ENCODE data around the gene JMJD4. TPM values are rescaled to one million over a fixed set of nuclear protein-coding genes. Genes with fewer than 3 reads are reported as not detected.
A peak's percentile ranks its signal among the peaks of the same experiment; 100 is the strongest.

The JMJD4 gene
- total and polyA plus RNA-seq, 9 of the 15 experiments (the other 6 are each of a cell fraction or from before 2014, with no cell fraction given) = 1.4 to 42.6 (median 29.2) TPM

DNA sequence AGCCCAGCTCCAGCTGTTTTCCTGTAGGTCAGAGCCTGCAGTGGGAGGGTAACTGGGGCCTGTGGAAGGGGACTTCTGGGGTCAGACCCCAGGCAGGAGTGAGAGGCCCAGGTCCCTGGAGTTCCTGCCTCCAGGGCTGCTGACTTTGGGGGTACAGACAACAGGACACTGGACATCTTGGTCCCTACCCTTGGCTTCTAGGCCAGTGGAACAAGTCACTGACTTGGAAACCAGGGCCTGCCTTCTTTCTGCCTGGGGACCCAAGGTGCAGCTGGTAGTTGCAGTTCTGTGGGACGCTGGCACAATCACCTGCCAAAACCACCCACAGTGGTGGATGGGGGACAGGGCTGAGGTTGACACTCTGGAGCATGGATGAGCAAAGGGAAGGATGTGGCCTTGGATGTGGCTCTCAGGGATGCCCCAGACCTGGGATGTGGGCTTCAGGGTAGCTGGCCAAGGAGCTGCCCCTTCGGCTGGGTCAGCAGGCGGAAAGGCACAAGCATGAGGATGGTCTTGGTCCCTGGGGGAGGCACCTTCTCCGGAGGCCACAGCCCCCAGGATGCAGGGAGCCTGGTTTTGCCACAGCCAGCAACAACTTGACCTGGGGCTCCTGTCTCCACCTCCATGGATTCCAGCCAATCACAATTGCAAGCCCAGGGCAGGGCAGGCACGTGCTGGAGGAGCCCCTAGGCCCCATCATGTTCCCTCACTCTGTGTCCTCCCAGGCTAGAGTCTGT is 5.8 kb downstream of the JMJD4 start (continued):
- TF ChIP-seq, protein P1, sequence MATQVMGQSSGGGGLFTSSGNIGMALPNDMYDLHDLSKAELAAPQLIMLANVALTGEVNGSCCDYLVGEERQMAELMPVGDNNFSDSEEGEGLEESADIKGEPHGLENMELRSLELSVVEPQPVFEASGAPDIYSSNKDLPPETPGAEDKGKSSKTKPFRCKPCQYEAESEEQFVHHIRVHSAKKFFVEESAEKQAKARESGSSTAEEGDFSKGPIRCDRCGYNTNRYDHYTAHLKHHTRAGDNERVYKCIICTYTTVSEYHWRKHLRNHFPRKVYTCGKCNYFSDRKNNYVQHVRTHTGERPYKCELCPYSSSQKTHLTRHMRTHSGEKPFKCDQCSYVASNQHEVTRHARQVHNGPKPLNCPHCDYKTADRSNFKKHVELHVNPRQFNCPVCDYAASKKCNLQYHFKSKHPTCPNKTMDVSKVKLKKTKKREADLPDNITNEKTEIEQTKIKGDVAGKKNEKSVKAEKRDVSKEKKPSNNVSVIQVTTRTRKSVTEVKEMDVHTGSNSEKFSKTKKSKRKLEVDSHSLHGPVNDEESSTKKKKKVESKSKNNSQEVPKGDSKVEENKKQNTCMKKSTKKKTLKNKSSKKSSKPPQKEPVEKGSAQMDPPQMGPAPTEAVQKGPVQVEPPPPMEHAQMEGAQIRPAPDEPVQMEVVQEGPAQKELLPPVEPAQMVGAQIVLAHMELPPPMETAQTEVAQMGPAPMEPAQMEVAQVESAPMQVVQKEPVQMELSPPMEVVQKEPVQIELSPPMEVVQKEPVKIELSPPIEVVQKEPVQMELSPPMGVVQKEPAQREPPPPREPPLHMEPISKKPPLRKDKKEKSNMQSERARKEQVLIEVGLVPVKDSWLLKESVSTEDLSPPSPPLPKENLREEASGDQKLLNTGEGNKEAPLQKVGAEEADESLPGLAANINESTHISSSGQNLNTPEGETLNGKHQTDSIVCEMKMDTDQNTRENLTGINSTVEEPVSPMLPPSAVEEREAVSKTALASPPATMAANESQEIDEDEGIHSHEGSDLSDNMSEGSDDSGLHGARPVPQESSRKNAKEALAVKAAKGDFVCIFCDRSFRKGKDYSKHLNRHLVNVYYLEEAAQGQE (IDR thresholded peaks at IDR 0.05; ENCODE audit: borderline replicate concordance) = no peak
- TF ChIP-seq, protein P1 (CRISPR knock-in tag; IDR thresholded peaks at IDR 0.05; ENCODE audit: low read depth) = no peak
- TF ChIP-seq ZSCAN32 (CRISPR knock-in tag; IDR thresholded peaks at IDR 0.05) (no peak), NFYB (IDR thresholded peaks at IDR 0.05; ENCODE audit: extremely low read depth, insufficient read length) (peak; percentile 36), SP1 (CRISPR knock-in tag; IDR thresholded peaks at IDR 0.05) (0 out of 2 replicates have a peak, but pooled peaks have one; percentile 30), FOXM1 (IDR thresholded peaks at IDR 0.05; ENCODE audit: low read depth) (no peak), FOXM1 (CRISPR knock-in tag; IDR thresholded peaks at IDR 0.05; ENCODE audit: low read depth) (no peak), SRSF7 (optimal IDR thresholded peaks at IDR 0.05; ENCODE audit: low read depth, low read length) (no peak)
- TF ChIP-seq, protein P2, sequence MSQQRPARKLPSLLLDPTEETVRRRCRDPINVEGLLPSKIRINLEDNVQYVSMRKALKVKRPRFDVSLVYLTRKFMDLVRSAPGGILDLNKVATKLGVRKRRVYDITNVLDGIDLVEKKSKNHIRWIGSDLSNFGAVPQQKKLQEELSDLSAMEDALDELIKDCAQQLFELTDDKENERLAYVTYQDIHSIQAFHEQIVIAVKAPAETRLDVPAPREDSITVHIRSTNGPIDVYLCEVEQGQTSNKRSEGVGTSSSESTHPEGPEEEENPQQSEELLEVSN (IDR thresholded peaks at IDR 0.05; ENCODE audit: borderline replicate concordance in 1 of 2, extremely low read depth in 1 of 2, insufficient read depth in 1 of 2, insufficient read length in 1 of 2, low read depth in 1 of 2, low read length in 1 of 2, poor library complexity in 1 of 2, severe bottlenecking in 1 of 2) = peak in 1 of 2 experiments; percentile 21
- TF ChIP-seq, protein P3, sequence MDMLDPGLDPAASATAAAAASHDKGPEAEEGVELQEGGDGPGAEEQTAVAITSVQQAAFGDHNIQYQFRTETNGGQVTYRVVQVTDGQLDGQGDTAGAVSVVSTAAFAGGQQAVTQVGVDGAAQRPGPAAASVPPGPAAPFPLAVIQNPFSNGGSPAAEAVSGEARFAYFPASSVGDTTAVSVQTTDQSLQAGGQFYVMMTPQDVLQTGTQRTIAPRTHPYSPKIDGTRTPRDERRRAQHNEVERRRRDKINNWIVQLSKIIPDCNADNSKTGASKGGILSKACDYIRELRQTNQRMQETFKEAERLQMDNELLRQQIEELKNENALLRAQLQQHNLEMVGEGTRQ (CRISPR knock-in tag; IDR thresholded peaks at IDR 0.05) = peak; percentile 37; the same call in 1 of the 2 replicates
- TF ChIP-seq, protein P4, sequence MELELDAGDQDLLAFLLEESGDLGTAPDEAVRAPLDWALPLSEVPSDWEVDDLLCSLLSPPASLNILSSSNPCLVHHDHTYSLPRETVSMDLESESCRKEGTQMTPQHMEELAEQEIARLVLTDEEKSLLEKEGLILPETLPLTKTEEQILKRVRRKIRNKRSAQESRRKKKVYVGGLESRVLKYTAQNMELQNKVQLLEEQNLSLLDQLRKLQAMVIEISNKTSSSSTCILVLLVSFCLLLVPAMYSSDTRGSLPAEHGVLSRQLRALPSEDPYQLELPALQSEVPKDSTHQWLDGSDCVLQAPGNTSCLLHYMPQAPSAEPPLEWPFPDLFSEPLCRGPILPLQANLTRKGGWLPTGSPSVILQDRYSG (tag; conservative IDR thresholded peaks at IDR 0.05; ENCODE audit: low read depth) = no peak
